ENCODE results near the gene EEFSEC. TPM values are rescaled to one million over a fixed set of nuclear protein-coding genes. Genes with fewer than 3 reads are reported as not detected.

The EEFSEC gene
- total and polyA plus RNA-seq, 12 donors, result 5.5 to 15.6 (median 10.4) TPM

GRCh38 chr3:128155616-128156360, 2.5 kb downstream of the EEFSEC start:
- no peaks in the 10 kb centered on the region for H3K27me3 ChIP-seq
- H3K36me3 ChIP-seq (replicated peaks in 1 of 2), result no peaks in the 10 kb centered on the region
- 60 to 85% (median 77%) methylated on average over 3 of the region's 3 CpGs for WGBS, 4 donors
- no peak for DNase-seq
- intact Hi-C loops (cut with DNase I), result no loop called here
- H3K4me1 ChIP-seq (replicated peaks in 1 of 2), result peaks cover 7 to 10% of the 10 kb centered on the region in 2 donors
- H3K9me3 ChIP-seq (replicated peaks in 1 of 3), result no peaks in the 10 kb centered on the region
- TF ChIP-seq POLR2A (IDR thresholded peaks at IDR 0.05) (no peak), CTCF (IDR thresholded peaks at IDR 0.05) (no peak)
- H3K27ac ChIP-seq, result no peak overlapping the region
- H3K4me3 ChIP-seq, result no peak overlapping the region

- WGBS, 4 donors, result 87 to 93% (median 92%) methylated on average over 5 of the region's 5 CpGs
- H3K4me1 ChIP-seq (replicated peaks in 1 of 2), result no peaks in the 10 kb centered on the region
- DNase-seq, result no peak
- H3K36me3 ChIP-seq (replicated peaks in 1 of 2), result no peaks in the 10 kb centered on the region
- no peak for TF ChIP-seq CTCF (IDR thresholded peaks at IDR 0.05)
- TF ChIP-seq POLR2A (IDR thresholded peaks at IDR 0.05), result no peak
- no peaks in the 10 kb centered on the region for H3K9me3 ChIP-seq (replicated peaks in 1 of 3)
- H3K27ac ChIP-seq, result no peak overlapping the region
- H3K4me3 ChIP-seq, result no peak overlapping the region
- intact Hi-C loops (cut with DNase I), result loop anchor here in 1 of 2 donors (10.0 kb wide), 1 partner anchor 264 kb away; no protein-coding TSS in a partner anchor
- H3K27me3 ChIP-seq, result no peaks in the 10 kb centered on the region
These were observed 7.4 kb downstream of the EEFSEC start for GRCh38 chr3:128160661-128161060.

GRCh38 chr3:128163432-128163831, 10.2 kb downstream of the EEFSEC start:
- TF ChIP-seq POLR2A (IDR thresholded peaks at IDR 0.05), result no peak
- TF ChIP-seq CTCF (IDR thresholded peaks at IDR 0.05), result no peak
- WGBS, 4 donors, result 53 to 93% (median 82%) methylated on average over 5 of the region's 5 CpGs

GRCh38 chr3:128166971-128167453, 13.7 kb downstream of the EEFSEC start:
- 88 to 94% (median 92%) methylated on average over 5 of the region's 5 CpGs for WGBS, 4 donors
- Histone ChIP-seq H3K4me3 (no peak overlapping the region), H3K4me1 (replicated peaks in 1 of 2) (peaks cover 0 to 4% of the 10 kb centered on the region in 2 donors), H3K9me3 (replicated peaks in 1 of 3) (no peaks in the 10 kb centered on the region), H3K36me3 (replicated peaks in 1 of 2) (no peaks in the 10 kb centered on the region), H3K27ac (no peak overlapping the region), H3K27me3 (no peaks in the 10 kb centered on the region)
- no peak for DNase-seq
- intact Hi-C loops (cut with DNase I), result loop anchor here in 1 of 2 donors (10.0 kb wide), 1 partner anchor 258 kb away; no protein-coding TSS in a partner anchor
- TF ChIP-seq POLR2A (IDR thresholded peaks at IDR 0.05), result no peak
- no peak for TF ChIP-seq CTCF (IDR thresholded peaks at IDR 0.05)

More at GRCh38 chr3:128163432-128163831, 10.2 kb downstream of the EEFSEC start:
- Histone ChIP-seq H3K36me3 (replicated peaks in 1 of 2) (no peaks in the 10 kb centered on the region), H3K27me3 (no peaks in the 10 kb centered on the region), H3K9me3 (replicated peaks in 1 of 3) (no peaks in the 10 kb centered on the region), H3K4me3 (no peak overlapping the region), H3K4me1 (replicated peaks in 1 of 2) (no peaks in the 10 kb centered on the region), H3K27ac (no peak overlapping the region)
- intact Hi-C loops (cut with DNase I), result loop anchor here in 1 of 2 donors (10.0 kb wide), 1 partner anchor 261 kb away; no protein-coding TSS in a partner anchor
- DNase-seq, result no peak

All from adrenal gland (tissue), 12 donors.